GM19351 (cell line): ENCODE measurements around the gene SORBS2.

ENCODE experiments used
- ATAC-seq: cut with Tn5 transposase; IDR thresholded peaks from one replicate; pipeline ENCODE4 v1.9.1; 2021; ENCODE audit warnings: mild to moderate bottlenecking, moderate library complexity; ENCODE audit not compliant: unreplicated experiment

The SORBS2 gene

GRCh38 chr4:185680617-185681016 lies 131.4 kb downstream of the SORBS2 start:
- no peak for ATAC-seq

- ATAC-seq, result no peak
These were observed 132.5 kb downstream of the SORBS2 start for GRCh38 chr4:185679523-185679922.

GRCh38 chr4:185677637-185678314 lies 134.2 kb downstream of the SORBS2 start:
- no peak for ATAC-seq

- no peak for ATAC-seq
These were observed 139.4 kb downstream of the SORBS2 start for GRCh38 chr4:185672618-185673017.

GRCh38 chr4:185672151-185672550 lies 139.8 kb downstream of the SORBS2 start:
- no peak for ATAC-seq

- no peak for ATAC-seq
These were observed 140.5 kb downstream of the SORBS2 start for GRCh38 chr4:185671496-185671895.

- ATAC-seq, result no peak
These were observed 140.9 kb downstream of the SORBS2 start for GRCh38 chr4:185671066-185671465.

GRCh38 chr4:185669288-185669687 lies 142.7 kb downstream of the SORBS2 start:
- no peak for ATAC-seq

GRCh38 chr4:185666156-185666555 lies 145.8 kb downstream of the SORBS2 start:
- ATAC-seq, result no peak

- no peak for ATAC-seq
These were observed 146.3 kb downstream of the SORBS2 start for GRCh38 chr4:185665655-185666054.

- ATAC-seq, result no peak
These were observed 147.5 kb downstream of the SORBS2 start for GRCh38 chr4:185664481-185664880.

- ATAC-seq, result no peak
These were observed 149.8 kb downstream of the SORBS2 start for GRCh38 chr4:185662030-185662778.

- ATAC-seq, result no peak
These were observed 151.7 kb downstream of the SORBS2 start for GRCh38 chr4:185660340-185660739.

GRCh38 chr4:185657699-185658098 lies 154.3 kb downstream of the SORBS2 start:
- no peak for ATAC-seq

- no peak for ATAC-seq
These were observed 154.8 kb downstream of the SORBS2 start for GRCh38 chr4:185657183-185657582.

- ATAC-seq, result no peak
These were observed 155.5 kb downstream of the SORBS2 start for GRCh38 chr4:185656467-185656931.

- ATAC-seq, result no peak
These were observed 156.9 kb downstream of the SORBS2 start for GRCh38 chr4:185654965-185655554.

- ATAC-seq, result no peak
These were observed 157.7 kb downstream of the SORBS2 start for GRCh38 chr4:185654311-185654710.

- ATAC-seq, result no peak
These were observed 160.1 kb downstream of the SORBS2 start for GRCh38 chr4:185651851-185652250.

- ATAC-seq, result no peak
These were observed 160.8 kb downstream of the SORBS2 start for GRCh38 chr4:185651137-185651677.

GRCh38 chr4:185648631-185649030 lies 163.4 kb downstream of the SORBS2 start:
- ATAC-seq, result no peak

GRCh38 chr4:185645403-185645802 lies 166.6 kb downstream of the SORBS2 start:
- ATAC-seq, result no peak
